HCT116 (cell line): ENCODE results near the gene AK2. TPM values are rescaled to one million over a fixed set of nuclear protein-coding genes. Genes with fewer than 3 reads are reported as not detected.

Experiments
- ATAC-seq: fragments of 200-7000 bp; cut with Tn5 transposase; 2 replicates; pipeline ENCODE4 v1.9.1; 2020; ENCODE audit warnings: mild to moderate bottlenecking, moderate library complexity
- BruUV-seq: library from RNA; stranded (reverse); fragments of 400-500 nt; replicated peaks from 2 replicates; lab custom pipeline; 2021; lab: Mats Ljungman, UMichigan
- CTCF ChIA-PET: fragments of 300-600 bp; sonication (Branson Sonifier 250); formaldehyde crosslinking; loops from one replicate; lab custom pipeline; 2021; ENCODE audit warnings: antibody characterized with exemption; lab: Charles Lee
- POLR2A ChIA-PET: fragments of 300-600, 350-600 bp; sonication (Branson Sonifier 250); formaldehyde crosslinking; loops from one replicate; lab custom pipeline; 2021; ENCODE audit warnings: antibody characterized with exemption; lab: Charles Lee
- RAD21 ChIA-PET, 2 experiments: fragments of 300-600 bp; sonication (Branson Sonifier 250); formaldehyde crosslinking; loops; one replicate each; lab custom pipeline; 2023; ENCODE audit warnings: low total read pairs in 2 of 2; ENCODE audit not compliant: uncharacterized antibody in 2 of 2, unreplicated experiment in 2 of 2, low non-redundant PET in 1 of 2; lab: Charles Lee
- DNase-seq: peaks from one replicate; pipeline ENCODE4 v3.0.0-alpha.2; 2010; ENCODE audit warnings: low read depth, low spot score
- H2AFZ ChIP-seq: fragments of 200-600 bp; shearing (Covaris generic), sonication (generic); 2 replicates; pipeline ENCODE4 v1.6.1; 2017; ENCODE audit warnings: low read depth, mixed run types, mixed read lengths, antibody characterized with exemption, low read length; ENCODE audit not compliant: poor library complexity, severe bottlenecking
- H3K27ac ChIP-seq: 2 replicates; pipeline ENCODE4 v1.5.1; 2012; ENCODE audit warnings: low read depth, low read length
- H3K27me3 ChIP-seq: fragments of 200-600 bp; sonication (generic); 2 replicates; pipeline ENCODE4 v1.6.1; 2016; ENCODE audit warnings: mixed run types, low read length, mixed read lengths; ENCODE audit not compliant: insufficient read depth
- H3K36me3 ChIP-seq, 2 experiments: fragments of 200-500 bp in 1 of 2; fragments of 200-600 bp in 1 of 2; sonication (Bioruptor generic) in 1 of 2; sonication (generic) in 1 of 2; 2 replicates each; pipeline versions ENCODE4 v1.5.1 to v1.6.1; 2014 to 2016; ENCODE audit warnings: low read length in 2 of 2, inconsistent platforms in 1 of 2, mixed read lengths in 1 of 2, mixed run types in 1 of 2; ENCODE audit not compliant: insufficient read depth in 2 of 2, control insufficient read depth in 1 of 2
- H3K4me1 ChIP-seq, 2 experiments: fragments of 200-600 bp in 1 of 2; sonication (generic) in 1 of 2; 2 replicates each; pipeline versions ENCODE4 v1.5.1 to v1.6.1; 2012 to 2017; ENCODE audit warnings: low read length in 2 of 2, inconsistent platforms in 1 of 2, mild to moderate bottlenecking in 1 of 2, mixed read lengths in 1 of 2, mixed run types in 1 of 2, moderate library complexity in 1 of 2; ENCODE audit not compliant: insufficient read depth in 2 of 2, control insufficient read depth in 1 of 2
- H3K4me2 ChIP-seq: fragments of 200-600 bp; sonication (generic); 2 replicates; pipeline ENCODE4 v1.6.1; 2017; ENCODE audit warnings: mixed run types, low read length, mixed read lengths
- H3K4me3 ChIP-seq, 2 experiments: fragments of 200-600 bp in 1 of 2; sonication (generic) in 1 of 2; replicated peaks in 1 of 2; 2 replicates each; pipeline ENCODE4 v1.5.1; 2011 to 2016; ENCODE audit warnings: low read length in 2 of 2, control low read depth in 1 of 2, low read depth in 1 of 2, mild to moderate bottlenecking in 1 of 2, mixed read lengths in 1 of 2, mixed run types in 1 of 2
- H3K79me2 ChIP-seq: fragments of 200-600 bp; sonication (generic); 2 replicates; pipeline ENCODE4 v1.6.1; 2017; ENCODE audit warnings: mild to moderate bottlenecking, mixed run types, low read length, moderate library complexity, mixed read lengths; ENCODE audit not compliant: insufficient read depth
- H3K9ac ChIP-seq: fragments of 200-600 bp; sonication (generic); 2 replicates; pipeline ENCODE4 v1.6.1; 2016; ENCODE audit warnings: low read length, mixed read lengths
- H3K9me2 ChIP-seq: fragments of 200-600 bp; sonication (generic), shearing (Covaris generic); 2 replicates; pipeline ENCODE4 v1.6.1; 2017; ENCODE audit warnings: mixed run types, mild to moderate bottlenecking, moderate library complexity; ENCODE audit not compliant: insufficient read depth
- H3K9me3 ChIP-seq, 2 experiments: fragments of 200-500 bp in 1 of 2; fragments of 200-600 bp in 1 of 2; sonication (Bioruptor generic) in 1 of 2; sonication (generic) in 1 of 2; 2 replicates each; pipeline ENCODE4 v1.6.1; 2014 to 2017; ENCODE audit warnings: low read length in 2 of 2, mixed read lengths in 2 of 2, inconsistent platforms in 1 of 2, low read depth in 1 of 2, mild to moderate bottlenecking in 1 of 2, mixed run types in 1 of 2, moderate library complexity in 1 of 2; ENCODE audit not compliant: control insufficient read depth in 1 of 2, insufficient read depth in 1 of 2
- H4K20me1 ChIP-seq: fragments of 200-600 bp; sonication (generic), shearing (Covaris generic); 2 replicates; pipeline ENCODE4 v1.6.1; 2017; ENCODE audit warnings: mixed run types, mild to moderate bottlenecking, moderate library complexity; ENCODE audit not compliant: insufficient read depth
- ATF3 ChIP-seq: IDR thresholded peaks from 2 replicates; pipeline ENCODE4 v1.6.1; 2012
- CBX3 ChIP-seq: IDR thresholded peaks from 2 replicates; pipeline ENCODE4 v1.6.1; 2012; ENCODE audit warnings: low read depth
- EGR1 ChIP-seq: IDR thresholded peaks from 2 replicates; pipeline ENCODE4 v1.6.1; 2012; ENCODE audit warnings: low read depth
- ELF1 ChIP-seq: IDR thresholded peaks from 2 replicates; pipeline ENCODE4 v1.6.1; 2012; ENCODE audit warnings: low read depth, borderline replicate concordance
- EZH2 ChIP-seq: fragments of 200-600 bp; sonication (generic); IDR thresholded peaks from 2 replicates; pipeline ENCODE4 v1.6.1; 2017; ENCODE audit warnings: antibody characterized with exemption, mixed run types
- EZH2phosphoT487 ChIP-seq: fragments of 200-600 bp; IDR thresholded peaks from 2 replicates; pipeline ENCODE4 v1.6.1; 2018; ENCODE audit warnings: antibody characterized with exemption, borderline replicate concordance
- FOSL1 ChIP-seq: IDR thresholded peaks from 2 replicates; pipeline ENCODE4 v1.6.1; 2012; ENCODE audit warnings: low read depth
- JUND ChIP-seq: IDR thresholded peaks from 2 replicates; pipeline ENCODE4 v1.6.1; 2012
- POLR2A ChIP-seq: IDR thresholded peaks from 2 replicates; pipeline ENCODE4 v1.7.0; 2011; ENCODE audit warnings: borderline replicate concordance; ENCODE audit not compliant: insufficient read depth, insufficient read length; ENCODE audit errors: extremely low read depth
- POLR2AphosphoS5 ChIP-seq: IDR thresholded peaks from 2 replicates; pipeline ENCODE4 v1.6.1; 2011; ENCODE audit warnings: mild to moderate bottlenecking, low read depth, low read length, moderate library complexity
- REST ChIP-seq: IDR thresholded peaks from 2 replicates; pipeline ENCODE4 v1.6.1; 2012; ENCODE audit warnings: low read depth
- SP1 ChIP-seq: IDR thresholded peaks from 2 replicates; pipeline ENCODE4 v1.6.1; 2012; ENCODE audit warnings: low read depth
- TCF7L2 ChIP-seq: IDR thresholded peaks from 2 replicates; pipeline ENCODE4 v1.7.0; 2011; ENCODE audit warnings: borderline replicate concordance, inconsistent platforms; ENCODE audit not compliant: insufficient read depth, insufficient read length; ENCODE audit errors: extremely low read depth
- ZFX ChIP-seq: fragments of 450-650 bp; IDR thresholded peaks from 2 replicates; pipeline ENCODE4 v1.6.1; 2017
- ZNF274 ChIP-seq: fragments of 200-500 bp; sonication (Bioruptor generic); IDR thresholded peaks from 2 replicates; pipeline ENCODE4 v1.6.1; 2014; ENCODE audit warnings: mild to moderate bottlenecking, low read depth, low read length, inconsistent platforms
- intact Hi-C: fragments of 100-400 bp; cut with micrococcal nuclease; formaldehyde crosslinking; loops from 2 replicates; pipeline ENCODE4 v1.10.0; 2022
- total RNA-seq: library from RNA; stranded (reverse); gene quantifications from one replicate; pipeline ENCODE4 v1.2.1, GENCODE V29; 2021; ENCODE audit not compliant: unreplicated experiment
- TF ChIP-seq, protein P1 (sequence below): IDR thresholded peaks from 2 replicates; pipeline ENCODE4 v1.6.1; 2012
- TF ChIP-seq, protein P2 (sequence below), 3 experiments: fragments of 200-600 bp in 1 of 3; sonication (generic) in 1 of 3; IDR thresholded peaks in 2 of 3; conservative IDR thresholded peaks in 1 of 3; 2 replicates each; pipeline ENCODE4 v1.5.1; 2012 to 2017; ENCODE audit warnings: low read depth in 2 of 3, low read length in 2 of 3, antibody characterized with exemption in 1 of 3, borderline replicate concordance in 1 of 3, control low read depth in 1 of 3, mild to moderate bottlenecking in 1 of 3, mixed read lengths in 1 of 3, mixed run types in 1 of 3, moderate library complexity in 1 of 3; ENCODE audit not compliant: insufficient read depth in 1 of 3
- TF ChIP-seq, protein P3 (sequence below): IDR thresholded peaks from 2 replicates; pipeline ENCODE4 v1.6.1; 2011; ENCODE audit warnings: mild to moderate bottlenecking, low read length, moderate library complexity; ENCODE audit not compliant: insufficient replicate concordance; ENCODE audit errors: extremely low read depth

AK2 gene
- total RNA-seq, 1 experiment from 2014 or later: 233 TPM

- TF ChIP-seq REST: no peak
- TF ChIP-seq ATF3: no peak
Observed at GRCh38 chr1:33042831-33043230, 6.1 kb upstream of the AK2 start (continued).

DNA sequence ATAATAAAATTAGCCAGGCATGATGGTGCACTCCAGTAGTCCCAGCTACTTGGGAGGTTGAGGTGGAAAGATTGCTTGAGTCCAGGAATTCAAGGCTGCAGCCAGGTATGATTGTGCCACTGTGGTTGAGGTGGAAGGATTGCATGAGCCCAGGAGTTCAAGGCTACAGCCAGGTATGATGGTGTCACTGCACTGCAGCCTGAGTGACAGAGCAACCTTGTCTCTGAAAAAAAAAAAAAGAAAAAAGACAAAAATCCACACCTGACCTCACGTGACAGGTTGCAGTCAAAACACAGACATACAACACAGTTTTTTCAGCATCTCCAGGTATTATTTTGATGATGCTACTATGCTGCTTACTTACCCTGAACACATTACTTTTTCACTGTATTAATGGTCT is 4.3 kb upstream of the AK2 start:
- H4K20me1 ChIP-seq: no peaks in the 10 kb centered on the region
- RAD21 ChIA-PET: no interaction called here
- H3K27me3 ChIP-seq: no peaks in the 10 kb centered on the region
- DNase-seq (no peak), ATAC-seq (no peak)
- H3K9ac ChIP-seq: no peak overlapping the region
- CTCF ChIA-PET: no interaction called here
- H3K9me3 ChIP-seq: no peaks in the 10 kb centered on the region
- peaks cover 7% of the 10 kb centered on the region for H3K79me2 ChIP-seq
- H3K4me2 ChIP-seq: no peak overlapping the region
- no TSS peak for BruUV-seq
- H3K4me1 ChIP-seq: peaks cover 3 to 13% of the 10 kb centered on the region in 2 experiments; a peak in 3 of 4 replicates
- intact Hi-C loops: no loop called here
- H2AFZ ChIP-seq: no peak overlapping the region
- H3K36me3 ChIP-seq: no peaks in the 10 kb centered on the region
- H3K27ac ChIP-seq: no peak overlapping the region
- H3K9me2 ChIP-seq: no peaks in the 10 kb centered on the region
- no peak overlapping the region for H3K4me3 ChIP-seq
- POLR2A ChIA-PET: no interaction called here
- TF ChIP-seq ELF1: no peak
- no peak for TF ChIP-seq ZFX
- TF ChIP-seq, protein P1, sequence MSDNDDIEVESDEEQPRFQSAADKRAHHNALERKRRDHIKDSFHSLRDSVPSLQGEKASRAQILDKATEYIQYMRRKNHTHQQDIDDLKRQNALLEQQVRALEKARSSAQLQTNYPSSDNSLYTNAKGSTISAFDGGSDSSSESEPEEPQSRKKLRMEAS: no peak
- no peak for TF ChIP-seq EZH2
- TF ChIP-seq EZH2phosphoT487: no peak
- no peak for TF ChIP-seq JUND
- TF ChIP-seq, protein P2, sequence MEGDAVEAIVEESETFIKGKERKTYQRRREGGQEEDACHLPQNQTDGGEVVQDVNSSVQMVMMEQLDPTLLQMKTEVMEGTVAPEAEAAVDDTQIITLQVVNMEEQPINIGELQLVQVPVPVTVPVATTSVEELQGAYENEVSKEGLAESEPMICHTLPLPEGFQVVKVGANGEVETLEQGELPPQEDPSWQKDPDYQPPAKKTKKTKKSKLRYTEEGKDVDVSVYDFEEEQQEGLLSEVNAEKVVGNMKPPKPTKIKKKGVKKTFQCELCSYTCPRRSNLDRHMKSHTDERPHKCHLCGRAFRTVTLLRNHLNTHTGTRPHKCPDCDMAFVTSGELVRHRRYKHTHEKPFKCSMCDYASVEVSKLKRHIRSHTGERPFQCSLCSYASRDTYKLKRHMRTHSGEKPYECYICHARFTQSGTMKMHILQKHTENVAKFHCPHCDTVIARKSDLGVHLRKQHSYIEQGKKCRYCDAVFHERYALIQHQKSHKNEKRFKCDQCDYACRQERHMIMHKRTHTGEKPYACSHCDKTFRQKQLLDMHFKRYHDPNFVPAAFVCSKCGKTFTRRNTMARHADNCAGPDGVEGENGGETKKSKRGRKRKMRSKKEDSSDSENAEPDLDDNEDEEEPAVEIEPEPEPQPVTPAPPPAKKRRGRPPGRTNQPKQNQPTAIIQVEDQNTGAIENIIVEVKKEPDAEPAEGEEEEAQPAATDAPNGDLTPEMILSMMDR (IDR thresholded peaks at IDR 0.05 in 2 of 3, conservative IDR thresholded peaks at IDR 0.05 in 1 of 3; ENCODE audit: borderline replicate concordance in 1 of 3, insufficient read depth in 1 of 3, low read depth in 2 of 3, low read length in 2 of 3): no peak
- TF ChIP-seq TCF7L2: no peak
- no peak for TF ChIP-seq FOSL1
- TF ChIP-seq POLR2A: no peak
- no peak for TF ChIP-seq ATF3
- TF ChIP-seq CBX3: no peak
- no peak for TF ChIP-seq EGR1
- TF ChIP-seq, protein P3, sequence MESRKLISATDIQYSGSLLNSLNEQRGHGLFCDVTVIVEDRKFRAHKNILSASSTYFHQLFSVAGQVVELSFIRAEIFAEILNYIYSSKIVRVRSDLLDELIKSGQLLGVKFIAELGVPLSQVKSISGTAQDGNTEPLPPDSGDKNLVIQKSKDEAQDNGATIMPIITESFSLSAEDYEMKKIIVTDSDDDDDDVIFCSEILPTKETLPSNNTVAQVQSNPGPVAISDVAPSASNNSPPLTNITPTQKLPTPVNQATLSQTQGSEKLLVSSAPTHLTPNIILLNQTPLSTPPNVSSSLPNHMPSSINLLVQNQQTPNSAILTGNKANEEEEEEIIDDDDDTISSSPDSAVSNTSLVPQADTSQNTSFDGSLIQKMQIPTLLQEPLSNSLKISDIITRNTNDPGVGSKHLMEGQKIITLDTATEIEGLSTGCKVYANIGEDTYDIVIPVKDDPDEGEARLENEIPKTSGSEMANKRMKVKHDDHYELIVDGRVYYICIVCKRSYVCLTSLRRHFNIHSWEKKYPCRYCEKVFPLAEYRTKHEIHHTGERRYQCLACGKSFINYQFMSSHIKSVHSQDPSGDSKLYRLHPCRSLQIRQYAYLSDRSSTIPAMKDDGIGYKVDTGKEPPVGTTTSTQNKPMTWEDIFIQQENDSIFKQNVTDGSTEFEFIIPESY: no peak
- TF ChIP-seq POLR2AphosphoS5: no peak
- TF ChIP-seq ZNF274: no peak
- no peak for TF ChIP-seq SP1
